Measurements from ENCODE around the gene PRKCQ. TPM values are rescaled to one million over a fixed set of nuclear protein-coding genes. Genes with fewer than 3 reads are reported as not detected.

Gene PRKCQ
- total and polyA plus RNA-seq, 2 of the 13 experiments (the other 11 are each of a cell fraction or from before 2014, with no cell fraction given) = 0.13 to 0.35 TPM

DNA sequence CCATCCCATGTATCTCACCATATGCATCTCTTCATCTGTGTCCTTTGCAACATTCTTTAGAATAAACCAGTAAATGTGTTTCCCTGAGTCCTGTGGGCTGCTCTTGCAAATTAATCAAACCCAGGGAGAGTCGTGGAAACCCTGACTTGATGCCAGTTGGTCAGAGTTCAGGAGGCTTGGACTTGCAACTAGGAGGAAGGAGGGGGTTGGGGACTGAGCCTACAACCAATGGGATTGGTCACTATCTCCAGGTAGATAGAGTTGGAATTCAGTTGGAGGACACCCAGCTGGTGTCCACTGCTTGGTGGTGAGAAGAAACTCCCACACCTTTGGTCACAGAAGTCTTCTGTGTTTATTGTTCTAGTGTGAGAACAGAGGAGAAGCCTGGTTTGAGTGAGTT is 38.3 kb upstream of the PRKCQ start (continued):
- TF ChIP-seq ZNF160 (CRISPR knock-in tag; IDR thresholded peaks at IDR 0.05) (no peak), ZNF780A (CRISPR knock-in tag; IDR thresholded peaks at IDR 0.05) (no peak), KAT2B (IDR thresholded peaks at IDR 0.05; ENCODE audit: borderline replicate concordance, low read depth, low read length) (no peak)

DNA sequence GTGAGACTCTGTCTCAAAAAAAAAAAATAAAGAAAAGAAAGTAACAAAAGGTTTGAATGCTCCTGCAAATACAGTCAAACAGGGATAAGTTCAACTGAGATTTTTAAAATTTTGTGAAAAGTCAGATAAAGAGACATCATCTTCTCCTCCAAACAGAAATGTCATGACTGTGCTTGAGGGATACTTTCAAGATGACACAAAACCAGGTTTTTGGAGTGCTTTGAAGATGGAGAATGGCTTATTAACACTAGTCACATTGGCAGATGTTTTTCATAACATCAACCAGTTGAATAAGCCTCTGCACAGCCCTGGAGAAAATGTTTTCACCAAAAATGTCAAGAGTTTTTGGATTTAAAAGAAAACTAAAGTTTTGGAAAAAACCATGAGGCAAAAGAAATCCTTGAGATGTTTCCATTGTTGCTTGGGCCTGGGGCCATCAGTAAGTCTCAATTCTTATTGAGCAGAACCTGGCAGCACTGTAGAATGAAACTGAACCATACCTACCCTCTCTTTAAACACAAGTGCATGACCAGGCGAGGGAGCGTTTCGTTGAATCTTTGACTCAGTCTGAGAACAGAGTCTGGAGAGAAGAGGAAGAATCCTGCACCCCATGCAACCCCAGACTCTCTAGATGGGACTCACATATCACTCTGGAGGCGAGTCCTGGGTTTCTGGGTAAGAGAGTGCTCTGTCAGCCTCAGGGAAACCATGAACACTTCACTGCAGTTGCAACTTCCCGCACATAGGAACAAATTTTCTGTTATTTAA is 37.4 kb upstream of the PRKCQ start:
- H3K4me2 ChIP-seq (ENCODE audit: low read depth, low read length) = no peak overlapping the region
- FAIRE-seq (no peak), DNase-seq (ENCODE audit: low spot score) (no peak), ATAC-seq (no peak)
- no TSS peak for BruUV-seq (replicated peaks)
- H2AFZ ChIP-seq (ENCODE audit: low read length) = no peak overlapping the region
- no peaks in the 10 kb centered on the region for H4K20me1 ChIP-seq (ENCODE audit: insufficient read depth, low read length)
- intact Hi-C loops (cut with micrococcal nuclease; ENCODE audit: unreplicated experiment) (no loop called here), in situ Hi-C loops (cut with HindIII; ENCODE audit: extremely low pct_ligation_motif_present, low pct_unique_long_range_greater_than_20kb) (no loop called here)
- H3K36me3 ChIP-seq (replicated peaks in 1 of 2; ENCODE audit: control insufficient read depth in 1 of 2, insufficient read depth in 2 of 2, low read length in 2 of 2) = no peaks in the 10 kb centered on the region
- no peak overlapping the region for H3K4me3 ChIP-seq (replicated peaks in 1 of 3; ENCODE audit: insufficient read depth in 1 of 3, low read depth in 2 of 3, low read length in 3 of 3)
- H3K27ac ChIP-seq (ENCODE audit: extremely low read length, insufficient read depth, low read length) = no peak overlapping the region
- H3K79me2 ChIP-seq (ENCODE audit: insufficient read depth, low read length) = no peaks in the 10 kb centered on the region
- no peaks in the 10 kb centered on the region for H3K4me1 ChIP-seq (ENCODE audit: insufficient read depth, low read length)
- H3K9ac ChIP-seq (ENCODE audit: insufficient read depth, low read depth, low read length) = no peak overlapping the region
- WGBS (ENCODE audit: low lambda C conversion rate) = 10% methylated on average over 5 of the region's 5 CpGs
- H3K9me3 ChIP-seq (ENCODE audit: low read length) = no peaks in the 10 kb centered on the region
- CTCF ChIA-PET (ENCODE audit: low intra/inter-chr PET ratio, low total read pairs) = no interaction called here
- POLR2A ChIA-PET = no interaction called here
- peaks cover 0 to 5% of the 10 kb centered on the region in 2 experiments; a peak in 1 of 5 replicates for H3K27me3 ChIP-seq (ENCODE audit: control insufficient read depth in 1 of 2, insufficient read depth in 2 of 2, low read length in 2 of 2)
- TF ChIP-seq ZNF761 (CRISPR knock-in tag; conservative IDR thresholded peaks at IDR 0.05) = no peak
- TF ChIP-seq, protein P1, sequence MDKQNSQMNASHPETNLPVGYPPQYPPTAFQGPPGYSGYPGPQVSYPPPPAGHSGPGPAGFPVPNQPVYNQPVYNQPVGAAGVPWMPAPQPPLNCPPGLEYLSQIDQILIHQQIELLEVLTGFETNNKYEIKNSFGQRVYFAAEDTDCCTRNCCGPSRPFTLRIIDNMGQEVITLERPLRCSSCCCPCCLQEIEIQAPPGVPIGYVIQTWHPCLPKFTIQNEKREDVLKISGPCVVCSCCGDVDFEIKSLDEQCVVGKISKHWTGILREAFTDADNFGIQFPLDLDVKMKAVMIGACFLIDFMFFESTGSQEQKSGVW (CRISPR knock-in tag; IDR thresholded peaks at IDR 0.05; ENCODE audit: borderline replicate concordance) = no peak
- TF ChIP-seq, protein P2, sequence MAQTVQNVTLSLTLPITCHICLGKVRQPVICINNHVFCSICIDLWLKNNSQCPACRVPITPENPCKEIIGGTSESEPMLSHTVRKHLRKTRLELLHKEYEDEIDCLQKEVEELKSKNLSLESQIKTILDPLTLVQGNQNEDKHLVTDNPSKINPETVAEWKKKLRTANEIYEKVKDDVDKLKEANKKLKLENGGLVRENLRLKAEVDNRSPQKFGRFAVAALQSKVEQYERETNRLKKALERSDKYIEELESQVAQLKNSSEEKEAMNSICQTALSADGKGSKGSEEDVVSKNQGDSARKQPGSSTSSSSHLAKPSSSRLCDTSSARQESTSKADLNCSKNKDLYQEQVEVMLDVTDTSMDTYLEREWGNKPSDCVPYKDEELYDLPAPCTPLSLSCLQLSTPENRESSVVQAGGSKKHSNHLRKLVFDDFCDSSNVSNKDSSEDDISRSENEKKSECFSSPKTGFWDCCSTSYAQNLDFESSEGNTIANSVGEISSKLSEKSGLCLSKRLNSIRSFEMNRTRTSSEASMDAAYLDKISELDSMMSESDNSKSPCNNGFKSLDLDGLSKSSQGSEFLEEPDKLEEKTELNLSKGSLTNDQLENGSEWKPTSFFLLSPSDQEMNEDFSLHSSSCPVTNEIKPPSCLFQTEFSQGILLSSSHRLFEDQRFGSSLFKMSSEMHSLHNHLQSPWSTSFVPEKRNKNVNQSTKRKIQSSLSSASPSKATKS (CRISPR knock-in tag; IDR thresholded peaks at IDR 0.05) = no peak
- TF ChIP-seq CAMTA2 (CRISPR knock-in tag; IDR thresholded peaks at IDR 0.05; ENCODE audit: borderline replicate concordance) = no peak
- no peak for TF ChIP-seq SMARCC2 (IDR thresholded peaks at IDR 0.05)
- TF ChIP-seq, protein P3, sequence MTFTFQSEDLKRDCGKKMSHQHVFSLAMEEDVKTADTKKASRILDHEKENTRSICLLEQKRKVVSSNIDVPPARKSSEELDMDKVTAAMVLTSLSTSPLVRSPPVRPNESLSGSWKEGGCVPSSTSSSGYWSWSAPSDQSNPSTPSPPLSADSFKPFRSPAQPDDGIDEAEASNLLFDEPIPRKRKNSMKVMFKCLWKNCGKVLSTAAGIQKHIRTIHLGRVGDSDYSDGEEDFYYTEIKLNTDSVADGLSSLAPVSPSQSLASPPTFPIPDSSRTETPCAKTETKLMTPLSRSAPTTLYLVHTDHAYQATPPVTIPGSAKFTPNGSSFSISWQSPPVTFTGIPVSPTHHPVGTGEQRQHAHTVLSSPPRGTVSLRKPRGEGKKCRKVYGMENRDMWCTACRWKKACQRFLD (CRISPR knock-in tag; IDR thresholded peaks at IDR 0.05; ENCODE audit: borderline replicate concordance) = no peak
- TF ChIP-seq ZNF550 (CRISPR knock-in tag; IDR thresholded peaks at IDR 0.05; ENCODE audit: borderline replicate concordance) = no peak
- TF ChIP-seq MED8 (CRISPR knock-in tag; IDR thresholded peaks at IDR 0.05; ENCODE audit: insufficient replicate concordance) = no peak
- TF ChIP-seq, protein P4, sequence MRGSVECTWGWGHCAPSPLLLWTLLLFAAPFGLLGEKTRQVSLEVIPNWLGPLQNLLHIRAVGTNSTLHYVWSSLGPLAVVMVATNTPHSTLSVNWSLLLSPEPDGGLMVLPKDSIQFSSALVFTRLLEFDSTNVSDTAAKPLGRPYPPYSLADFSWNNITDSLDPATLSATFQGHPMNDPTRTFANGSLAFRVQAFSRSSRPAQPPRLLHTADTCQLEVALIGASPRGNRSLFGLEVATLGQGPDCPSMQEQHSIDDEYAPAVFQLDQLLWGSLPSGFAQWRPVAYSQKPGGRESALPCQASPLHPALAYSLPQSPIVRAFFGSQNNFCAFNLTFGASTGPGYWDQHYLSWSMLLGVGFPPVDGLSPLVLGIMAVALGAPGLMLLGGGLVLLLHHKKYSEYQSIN (CRISPR knock-in tag; IDR thresholded peaks at IDR 0.05; ENCODE audit: borderline replicate concordance) = no peak
- no peak for TF ChIP-seq NFATC3 (CRISPR knock-in tag; IDR thresholded peaks at IDR 0.05)
- TF ChIP-seq HNF4A (CRISPR knock-in tag; IDR thresholded peaks at IDR 0.05) = no peak
- TF ChIP-seq, protein P5, sequence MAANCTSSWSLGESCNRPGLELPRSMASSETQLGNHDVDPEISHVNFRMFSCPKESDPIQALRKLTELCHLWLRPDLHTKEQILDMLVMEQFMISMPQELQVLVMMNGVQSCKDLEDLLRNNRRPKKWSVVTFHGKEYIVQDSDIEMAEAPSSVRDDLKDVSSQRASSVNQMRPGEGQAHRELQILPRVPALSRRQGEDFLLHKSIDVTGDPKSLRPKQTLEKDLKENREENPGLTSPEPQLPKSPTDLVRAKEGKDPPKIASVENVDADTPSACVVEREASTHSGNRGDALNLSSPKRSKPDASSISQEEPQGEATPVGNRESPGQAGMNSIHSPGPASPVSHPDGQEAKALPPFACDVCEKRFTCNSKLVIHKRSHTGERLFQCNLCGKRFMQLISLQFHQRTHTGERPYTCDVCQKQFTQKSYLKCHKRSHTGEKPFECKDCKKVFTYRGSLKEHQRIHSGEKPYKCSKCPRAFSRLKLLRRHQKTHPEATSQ (CRISPR knock-in tag; IDR thresholded peaks at IDR 0.05; ENCODE audit: borderline replicate concordance) = no peak

All from HepG2 (cell line).